Left renal cortex interstitium (tissue), 4 donors: ENCODE results near the gene PRKAR1B. TPM values are rescaled to one million over a fixed set of nuclear protein-coding genes. Genes with fewer than 3 reads are reported as not detected.

Experiments used
- DNase-seq, 4 donors: peaks; one replicate each; pipeline ENCODE4 v3.0.0-alpha.2; 2013; ENCODE audit warnings: low read depth in 4 of 4, low spot score in 2 of 4, missing footprints in 1 of 4
- polyA plus RNA-seq, 4 donors: library from polyadenylated mRNA; unstranded; fragments of 120-200 nt; gene quantifications; one replicate each; pipeline ENCODE4 v1.2.1, GENCODE V29; 2013; ENCODE audit not compliant: insufficient read length in 4 of 4

Gene PRKAR1B
- polyA plus RNA-seq, 4 donors: 39.3 to 48.7 (median 42.8) TPM

- no peak for DNase-seq
These were observed 131.5 kb downstream of the PRKAR1B start for GRCh38 chr7:595621-596010.

- DNase-seq: no peak
These were observed 132.0 kb downstream of the PRKAR1B start for GRCh38 chr7:594920-595620.

GRCh38 chr7:594212-594913, 132.7 kb downstream of the PRKAR1B start:
- DNase-seq: no peak

- DNase-seq: no peak
These were observed 133.6 kb downstream of the PRKAR1B start for GRCh38 chr7:593324-594115.

- DNase-seq: no peak
These were observed 135.0 kb downstream of the PRKAR1B start for GRCh38 chr7:591856-592628.

GRCh38 chr7:590731-591551, 136.1 kb downstream of the PRKAR1B start:
- DNase-seq: no peak

- DNase-seq: no peak
These were observed 137.1 kb downstream of the PRKAR1B start for GRCh38 chr7:589781-590575.

- no peak for DNase-seq
These were observed 139.3 kb downstream of the PRKAR1B start for GRCh38 chr7:587767-588166.

- DNase-seq: no peak
These were observed 140.6 kb downstream of the PRKAR1B start for GRCh38 chr7:586494-586893.

GRCh38 chr7:585873-586272, 141.2 kb downstream of the PRKAR1B start:
- no peak for DNase-seq

- no peak for DNase-seq
These were observed 141.8 kb downstream of the PRKAR1B start for GRCh38 chr7:585229-585711.

GRCh38 chr7:584820-585219, 142.3 kb downstream of the PRKAR1B start:
- DNase-seq: no peak

- DNase-seq: no peak
These were observed 143.0 kb downstream of the PRKAR1B start for GRCh38 chr7:584122-584465.

GRCh38 chr7:583410-584121, 143.5 kb downstream of the PRKAR1B start:
- DNase-seq: no peak

- DNase-seq: no peak
These were observed 144.2 kb downstream of the PRKAR1B start for GRCh38 chr7:582931-583330.

GRCh38 chr7:582081-582835, 144.8 kb downstream of the PRKAR1B start:
- no peak for DNase-seq

- DNase-seq: no peak
These were observed 148.7 kb downstream of the PRKAR1B start for GRCh38 chr7:578386-578785.
